Measurements from ENCODE around the gene CDC42SE1. TPM values are rescaled to one million over a fixed set of nuclear protein-coding genes. Genes with fewer than 3 reads are reported as not detected.
"Not testable (repeated sequence)": the region's sequence is repeated elsewhere in the genome, so short reads cannot be mapped to it uniquely, and the experiment has no call there.

CDC42SE1 gene, protein sequence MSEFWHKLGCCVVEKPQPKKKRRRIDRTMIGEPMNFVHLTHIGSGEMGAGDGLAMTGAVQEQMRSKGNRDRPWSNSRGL
- polyA plus RNA-seq (ENCODE audit: insufficient read length in 3 of 3) = 10 to 100 TPM; 73.0 to 82.3 (median 75.4) TPM
- long read RNA-seq, donor 1, transcript CDC42SE1-201 (5 exons, 3,045 nt) = major isoform, 8 of 9 reads
- long read RNA-seq, donor 1, partial matches to known transcripts = 0 of 9 reads
- long read RNA-seq, donor 1, other reads (novel, unspliced or antisense) = 0 of 9 reads
- long read RNA-seq, donor 2, transcript CDC42SE1-201 (5 exons, 3,045 nt) = major isoform, 9 of 11 reads
- long read RNA-seq, donor 2, partial matches to known transcripts = 0 of 11 reads
- long read RNA-seq, donor 2, other reads (novel, unspliced or antisense) = 0 of 11 reads
- long read RNA-seq, donor 3, transcript CDC42SE1-201 (5 exons, 3,045 nt) = major isoform, 23 of 50 reads
- long read RNA-seq, donor 3, partial matches to known transcripts = 23 of 50 reads
- long read RNA-seq, donor 3, other reads (novel, unspliced or antisense) = 0 of 50 reads
- long read RNA-seq, donor 4, transcript CDC42SE1-201 (5 exons, 3,045 nt) = major isoform, 6 of 7 reads
- long read RNA-seq, donor 4, partial matches to known transcripts = 0 of 7 reads
- long read RNA-seq, donor 4, other reads (novel, unspliced or antisense) = 0 of 7 reads
- long read RNA-seq, donor 5 = 0 reads
- long read RNA-seq, donor 6, transcript CDC42SE1-201 (5 exons, 3,045 nt) = major isoform, 8 of 11 reads
- long read RNA-seq, donor 6, partial matches to known transcripts = 0 of 11 reads
- long read RNA-seq, donor 6, other reads (novel, unspliced or antisense) = 0 of 11 reads
- long read RNA-seq, donor 7, transcript CDC42SE1-201 (5 exons, 3,045 nt) = major isoform, 5 of 19 reads
- long read RNA-seq, donor 7, partial matches to known transcripts = 10 of 19 reads
- long read RNA-seq, donor 7, other reads (novel, unspliced or antisense) = 0 of 19 reads
- long read RNA-seq, donor 8, transcript CDC42SE1-201 (5 exons, 3,045 nt) = major isoform, 15 of 19 reads
- long read RNA-seq, donor 8, partial matches to known transcripts = 0 of 19 reads
- long read RNA-seq, donor 8, other reads (novel, unspliced or antisense) = 0 of 19 reads
- long read RNA-seq, donor 9, transcript CDC42SE1-201 (5 exons, 3,045 nt) = major isoform, 11 of 46 reads
- long read RNA-seq, donor 9, partial matches to known transcripts = 34 of 46 reads
- long read RNA-seq, donor 9, other reads (novel, unspliced or antisense) = 0 of 46 reads
- long read RNA-seq, donor 10, transcript CDC42SE1-201 (5 exons, 3,045 nt) = major isoform, 10 of 54 reads
- long read RNA-seq, donor 10, partial matches to known transcripts = 42 of 54 reads
- long read RNA-seq, donor 10, other reads (novel, unspliced or antisense) = 0 of 54 reads
- long read RNA-seq, donor 11, partial matches to known transcripts = 0 of 5 reads
- long read RNA-seq, donor 11, other reads (novel, unspliced or antisense) = 0 of 5 reads
- long read RNA-seq, donor 12, transcript CDC42SE1-201 (5 exons, 3,045 nt) = major isoform, 5 of 6 reads
- long read RNA-seq, donor 12, partial matches to known transcripts = 0 of 6 reads
- long read RNA-seq, donor 12, other reads (novel, unspliced or antisense) = 0 of 6 reads
- long read RNA-seq, donor 13, transcript CDC42SE1-201 (5 exons, 3,045 nt) = major isoform, 14 of 34 reads
- long read RNA-seq, donor 13, partial matches to known transcripts = 17 of 34 reads
- long read RNA-seq, donor 13, other reads (novel, unspliced or antisense) = 0 of 34 reads
- long read RNA-seq, donor 14, transcript CDC42SE1-201 (5 exons, 3,045 nt) = major isoform, 9 of 16 reads
- long read RNA-seq, donor 14, partial matches to known transcripts = 0 of 16 reads
- long read RNA-seq, donor 14, other reads (novel, unspliced or antisense) = 5 of 16 reads
- long read RNA-seq, donor 15, partial matches to known transcripts = 0 of 3 reads
- long read RNA-seq, donor 15, other reads (novel, unspliced or antisense) = 0 of 3 reads
- long read RNA-seq, donor 16, transcript CDC42SE1-201 (5 exons, 3,045 nt) = major isoform, 31 of 351 reads
- long read RNA-seq, donor 16, transcript CDC42SE1-207 (6 exons, 3,181 nt) = minor isoform, 5 of 351 reads
- long read RNA-seq, donor 16, partial matches to known transcripts = 304 of 351 reads
- long read RNA-seq, donor 16, other reads (novel, unspliced or antisense) = 8 of 351 reads

GRCh38 chr1:151059109-151060006, at the start of gene CDC42SE1:
Gene CDC42SE1 (minus strand): TSS chr1:151059622. CDS start chr1:151055730, 3,892 bp downstream.
- peak in 10 of 11 donors; percentile 77 to 88 (median 84) for DNase-seq (ENCODE audit: extremely low read depth in 1 of 11, low read depth in 9 of 11, low spot score in 4 of 11)

GRCh38 chr1:151108331-151108730, 48.9 kb upstream of the CDC42SE1 start:
- no peak for DNase-seq (ENCODE audit: extremely low read depth in 1 of 11, low read depth in 9 of 11, low spot score in 4 of 11)

DNA sequence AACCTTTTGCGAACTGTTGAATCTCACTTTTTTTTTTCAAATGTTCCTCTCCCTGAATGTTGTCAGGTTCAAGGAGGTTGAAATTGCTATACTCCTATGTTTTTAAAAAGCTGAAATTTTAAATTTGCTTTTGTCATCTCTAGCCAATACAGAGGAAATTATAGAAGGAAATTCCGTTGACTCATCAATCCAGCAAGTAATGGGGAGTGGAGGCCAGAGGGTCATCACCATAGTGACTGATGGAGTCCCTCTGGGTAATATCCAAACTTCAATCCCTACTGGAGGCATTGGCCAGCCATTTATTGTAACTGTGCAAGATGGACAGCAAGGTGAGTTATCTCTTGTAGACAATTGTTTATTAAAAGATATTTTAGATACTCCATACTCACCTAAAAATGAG, 47.5 kb upstream of the CDC42SE1 start:
- no peak for DNase-seq (ENCODE audit: extremely low read depth in 1 of 11, low read depth in 9 of 11, low spot score in 4 of 11)

- no peak for DNase-seq (ENCODE audit: extremely low read depth in 1 of 11, low read depth in 9 of 11, low spot score in 4 of 11)
Observed at GRCh38 chr1:151104630-151105029, 45.2 kb upstream of the CDC42SE1 start.

DNA sequence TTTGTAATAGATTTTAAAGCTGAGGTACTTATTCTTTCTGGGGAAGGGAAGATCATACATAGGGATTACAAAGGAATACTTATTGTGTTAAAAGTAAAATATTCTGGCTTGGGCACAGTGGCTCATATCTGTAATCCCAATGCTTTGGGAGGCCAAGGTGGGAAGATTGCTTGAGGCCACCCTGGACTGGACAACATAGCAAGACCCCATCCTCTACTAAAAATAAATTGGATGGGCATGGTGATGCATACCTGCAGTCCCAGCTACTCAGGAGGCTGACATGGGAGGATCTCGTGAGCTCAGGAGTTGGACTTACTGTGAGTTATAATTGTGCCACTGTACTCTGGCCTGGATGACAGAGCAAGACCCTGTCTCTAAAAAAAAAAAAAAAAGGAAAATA, 38.7 kb upstream of the CDC42SE1 start:
- DNase-seq (ENCODE audit: extremely low read depth in 1 of 11, low read depth in 9 of 11, low spot score in 4 of 11) = no peak

- not testable (repeated sequence) for DNase-seq (ENCODE audit: extremely low read depth in 1 of 11, low read depth in 9 of 11, low spot score in 4 of 11)
Observed at GRCh38 chr1:151097426-151097825, 38.0 kb upstream of the CDC42SE1 start.

GRCh38 chr1:151085953-151086559, 26.6 kb upstream of the CDC42SE1 start:
- DNase-seq (ENCODE audit: extremely low read depth in 1 of 11, low read depth in 9 of 11, low spot score in 4 of 11) = no peak

GRCh38 chr1:151072224-151072623, 12.8 kb upstream of the CDC42SE1 start:
- no peak for DNase-seq (ENCODE audit: extremely low read depth in 1 of 11, low read depth in 9 of 11, low spot score in 4 of 11)

- DNase-seq (ENCODE audit: extremely low read depth in 1 of 11, low read depth in 9 of 11, low spot score in 4 of 11) = peak in 10 of 11 donors; percentile 86 to 95 (median 89)
Observed at GRCh38 chr1:151070474-151071276, 11.3 kb upstream of the CDC42SE1 start, which contains the start of gene GABPB2. Gene GABPB2 (plus strand): TSS chr1:151070761. CDS start chr1:151088190, 17,429 bp downstream.

GRCh38 chr1:151069103-151069486, 9.7 kb upstream of the CDC42SE1 start:
- no peak for DNase-seq (ENCODE audit: extremely low read depth in 1 of 11, low read depth in 9 of 11, low spot score in 4 of 11)

DNA sequence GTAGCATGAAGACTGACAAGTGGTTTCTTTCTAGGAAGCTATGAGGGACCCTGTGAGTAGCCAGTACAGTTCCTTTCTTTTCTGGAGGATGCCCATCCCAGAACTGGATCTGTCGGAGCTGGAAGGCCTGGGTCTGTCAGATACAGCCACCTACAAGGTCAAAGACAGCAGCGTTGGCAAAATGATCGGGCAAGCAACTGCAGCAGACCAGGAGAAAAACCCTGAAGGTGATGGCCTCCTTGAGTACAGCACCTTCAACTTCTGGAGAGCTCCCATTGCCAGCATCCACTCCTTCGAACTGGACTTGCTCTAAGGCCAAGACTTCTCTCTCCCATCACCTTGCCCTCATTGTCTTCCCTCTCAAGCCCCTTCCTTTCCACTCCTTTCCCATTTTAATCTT, 7.8 kb upstream of the CDC42SE1 start:
- no peak for DNase-seq (ENCODE audit: extremely low read depth in 1 of 11, low read depth in 9 of 11, low spot score in 4 of 11)

DNA sequence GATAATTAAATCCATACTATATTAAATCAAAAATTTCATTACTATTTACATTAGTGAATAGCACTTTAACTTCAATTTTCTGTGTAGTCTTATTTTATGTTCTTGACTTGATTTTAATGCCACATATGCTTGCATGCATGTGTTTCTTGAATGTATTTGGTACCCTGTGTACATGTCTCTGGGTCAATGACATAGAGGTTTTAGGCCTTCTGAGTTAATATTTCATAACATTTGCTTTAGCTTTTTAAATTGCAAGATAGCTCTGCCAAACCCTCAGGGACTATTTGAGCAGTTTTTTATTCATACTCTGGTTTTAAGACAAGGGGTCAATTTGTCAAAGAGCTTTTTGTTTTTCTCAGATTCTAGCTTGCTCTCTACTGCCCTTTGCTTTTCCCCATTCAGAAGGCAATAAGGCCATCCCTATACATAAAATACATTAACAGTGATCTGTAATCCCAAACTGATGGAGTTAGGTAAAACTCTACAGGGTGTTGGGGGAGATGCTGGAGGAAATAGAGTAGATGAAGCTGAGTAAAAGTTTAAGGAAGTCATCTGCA, 5.7 kb upstream of the CDC42SE1 start:
- DNase-seq (ENCODE audit: extremely low read depth in 1 of 11, low read depth in 9 of 11, low spot score in 4 of 11) = no peak

DNA sequence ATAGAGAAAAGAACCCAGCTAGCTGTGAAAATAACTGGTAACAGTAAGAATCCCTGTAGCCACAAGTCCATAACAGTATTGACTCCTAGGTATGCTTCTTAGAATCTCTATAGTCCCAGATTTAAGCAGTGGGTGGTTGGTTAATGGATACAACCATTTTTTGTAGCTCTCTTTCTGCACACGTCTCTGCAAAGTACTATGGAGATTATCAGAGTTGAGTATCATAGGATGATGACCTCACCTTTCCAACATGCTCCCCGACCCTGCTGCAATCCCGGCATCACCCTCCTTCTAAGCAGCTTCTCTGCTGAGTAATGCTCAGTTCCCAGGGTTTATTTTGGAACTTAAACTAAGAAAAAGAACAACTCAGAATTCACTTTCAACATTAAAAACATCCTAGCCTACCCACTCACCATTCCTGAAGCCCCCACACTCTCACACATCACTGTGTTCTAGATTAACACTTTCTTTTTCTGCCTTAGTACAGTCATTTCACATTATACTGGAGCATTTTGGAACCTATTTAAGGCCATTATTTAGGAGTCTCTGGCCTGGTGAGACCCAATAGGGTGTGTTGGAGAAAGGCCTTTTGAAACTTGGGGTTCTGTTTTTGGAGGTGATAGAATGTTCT, 3.4 kb upstream of the CDC42SE1 start:
- DNase-seq (ENCODE audit: extremely low read depth in 1 of 11, low read depth in 9 of 11, low spot score in 4 of 11) = no peak

DNA sequence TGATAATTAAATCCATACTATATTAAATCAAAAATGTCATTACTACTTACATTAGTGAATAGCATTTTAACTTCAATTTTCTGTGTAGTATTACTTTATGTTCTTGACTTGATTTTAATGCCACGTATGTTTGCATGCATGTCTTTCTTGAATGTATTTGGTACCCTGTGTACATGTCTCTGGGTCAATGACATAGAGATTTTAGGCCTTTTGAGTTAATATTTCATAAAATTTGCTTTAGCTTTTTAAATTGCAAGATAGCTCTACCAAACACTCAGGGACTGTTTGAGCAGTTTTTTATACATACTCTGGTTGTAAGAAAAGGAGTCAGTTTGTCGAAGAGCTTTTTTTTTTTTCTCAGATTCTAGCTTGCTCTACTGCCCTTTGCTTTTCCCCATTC, 2.3 kb upstream of the CDC42SE1 start:
- no peak for DNase-seq (ENCODE audit: extremely low read depth in 1 of 11, low read depth in 9 of 11, low spot score in 4 of 11)
